ENCODE data around the gene RNF212B. TPM values are rescaled to one million over a fixed set of nuclear protein-coding genes. Genes with fewer than 3 reads are reported as not detected.
A peak's percentile ranks its signal among the peaks of the same experiment; 100 is the strongest.
"Not testable (repeated sequence)": the region's sequence is repeated elsewhere in the genome, so short reads cannot be mapped to it uniquely, and the experiment has no call there.

RNF212B gene
- total RNA-seq (not detected), polyA plus RNA-seq (ENCODE audit: insufficient read depth in 1 of 8, insufficient read length in 8 of 8, low replicate concordance in 1 of 8) (under 1 TPM in 1 of 8 donors, not detected in 7; 0.52 TPM)
- long read RNA-seq, donor 1: 0 reads
- long read RNA-seq, donor 2: 0 reads
- long read RNA-seq, donor 3: 0 reads
- long read RNA-seq, donor 4: 0 reads
- long read RNA-seq, donor 5: 0 reads
- long read RNA-seq, donor 6: 0 reads
- long read RNA-seq, donor 7: 0 reads
- long read RNA-seq, donor 8: 0 reads
- long read RNA-seq, donor 9: 0 reads
- long read RNA-seq, donor 10: 0 reads
- long read RNA-seq, donor 11: 0 reads

- Histone ChIP-seq H3K27me3 (ENCODE audit: control insufficient read depth, insufficient read depth, low read length) (peaks cover 3% of the 10 kb centered on the region), H3K4me1 (ENCODE audit: control insufficient read depth, insufficient read depth, low read length) (peaks cover 8% of the 10 kb centered on the region), H3K27ac (ENCODE audit: low read length) (no peak within 1 kb of the TSS), H3K4me3 (ENCODE audit: low read length) (peak within 1 kb of the TSS; percentile 11), H3K36me3 (ENCODE audit: control insufficient read depth, insufficient read depth, low read length) (no peaks in the 10 kb centered on the region), H3K9me3 (replicated peaks; ENCODE audit: control insufficient read depth, low read depth, low read length) (no peaks in the 10 kb centered on the region)
- peak; percentile 93 for DNase-seq
- WGBS (ENCODE audit: insufficient coverage): 16% methylated on average over 27 of the region's 39 CpGs
Measured at GRCh38 chr14:23237772-23238594, at the start of gene RNF212B. RNF212B (plus strand) TSS chr14:23237936; CDS start chr14:23240346, 2,410 bp downstream.

- Histone ChIP-seq H3K4me3 (ENCODE audit: low read length) (no peak overlapping the region), H3K27me3 (ENCODE audit: control insufficient read depth, insufficient read depth, low read length) (peaks cover 2% of the 10 kb centered on the region), H3K27ac (ENCODE audit: low read length) (no peak overlapping the region), H3K4me1 (ENCODE audit: control insufficient read depth, insufficient read depth, low read length) (no peaks in the 10 kb centered on the region), H3K9me3 (replicated peaks; ENCODE audit: control insufficient read depth, low read depth, low read length) (no peaks in the 10 kb centered on the region), H3K36me3 (ENCODE audit: control insufficient read depth, insufficient read depth, low read length) (no peaks in the 10 kb centered on the region)
- 100% methylated on average over 1 of the region's 3 CpGs for whole genome bisulfite sequencing (ENCODE audit: insufficient coverage)
- no peak for DNase-seq
Measured at GRCh38 chr14:23193432-23193831, 44.3 kb upstream of the RNF212B start.

GRCh38 chr14:23195552-23196101 lies 42.1 kb upstream of the RNF212B start:
- Histone ChIP-seq H3K27me3 (ENCODE audit: control insufficient read depth, insufficient read depth, low read length) (peaks cover 2% of the 10 kb centered on the region), H3K4me3 (ENCODE audit: low read length) (no peak overlapping the region)
- WGBS (ENCODE audit: insufficient coverage): 77% methylated on average over 6 of the region's 7 CpGs

GRCh38 chr14:23196487-23196886 lies 41.2 kb upstream of the RNF212B start:
- not testable (repeated sequence) for H3K9me3 ChIP-seq (replicated peaks; ENCODE audit: control insufficient read depth, low read depth, low read length); H3K4me3 ChIP-seq (ENCODE audit: low read length); H3K4me1 ChIP-seq (ENCODE audit: control insufficient read depth, insufficient read depth, low read length); DNase-seq; H3K27me3 ChIP-seq (ENCODE audit: control insufficient read depth, insufficient read depth, low read length); H3K27ac ChIP-seq (ENCODE audit: low read length); H3K36me3 ChIP-seq (ENCODE audit: control insufficient read depth, insufficient read depth, low read length)
- WGBS (ENCODE audit: insufficient coverage): no CpG with 5 or more reads among the region's 2 CpGs

More at GRCh38 chr14:23195552-23196101, 42.1 kb upstream of the RNF212B start:
- Histone ChIP-seq H3K27ac (ENCODE audit: low read length) (no peak overlapping the region), H3K9me3 (replicated peaks; ENCODE audit: control insufficient read depth, low read depth, low read length) (no peaks in the 10 kb centered on the region), H3K4me1 (ENCODE audit: control insufficient read depth, insufficient read depth, low read length) (no peaks in the 10 kb centered on the region), H3K36me3 (ENCODE audit: control insufficient read depth, insufficient read depth, low read length) (no peaks in the 10 kb centered on the region)
- no peak for DNase-seq

- not testable (repeated sequence) for H3K9me3 ChIP-seq (replicated peaks; ENCODE audit: control insufficient read depth, low read depth, low read length); H3K27ac ChIP-seq (ENCODE audit: low read length); H3K27me3 ChIP-seq (ENCODE audit: control insufficient read depth, insufficient read depth, low read length); H3K4me1 ChIP-seq (ENCODE audit: control insufficient read depth, insufficient read depth, low read length); H3K36me3 ChIP-seq (ENCODE audit: control insufficient read depth, insufficient read depth, low read length); H3K4me3 ChIP-seq (ENCODE audit: low read length); DNase-seq
- no CpG with 5 or more reads among the region's 1 CpG for WGBS (ENCODE audit: insufficient coverage)
Measured at GRCh38 chr14:23199141-23199540, 38.6 kb upstream of the RNF212B start.

- Histone ChIP-seq H3K4me3 (ENCODE audit: low read length) (no peak overlapping the region), H3K9me3 (replicated peaks; ENCODE audit: control insufficient read depth, low read depth, low read length) (no peaks in the 10 kb centered on the region), H3K27me3 (ENCODE audit: control insufficient read depth, insufficient read depth, low read length) (no peaks in the 10 kb centered on the region), H3K4me1 (ENCODE audit: control insufficient read depth, insufficient read depth, low read length) (no peaks in the 10 kb centered on the region), H3K36me3 (ENCODE audit: control insufficient read depth, insufficient read depth, low read length) (no peaks in the 10 kb centered on the region), H3K27ac (ENCODE audit: low read length) (no peak overlapping the region)
- 83% methylated on average over 5 of the region's 7 CpGs for WGBS (ENCODE audit: insufficient coverage)
- DNase-seq: no peak
Measured at GRCh38 chr14:23202001-23202400, 35.7 kb upstream of the RNF212B start.

GRCh38 chr14:23206422-23207145 lies 31.2 kb upstream of the RNF212B start:
- no peak for DNase-seq

GRCh38 chr14:23207146-23207540 lies 30.6 kb upstream of the RNF212B start:
- no peak for DNase-seq
- no CpG with 5 or more reads among the region's 3 CpGs for WGBS (ENCODE audit: insufficient coverage)
- Histone ChIP-seq H3K36me3 (ENCODE audit: control insufficient read depth, insufficient read depth, low read length) (no peaks in the 10 kb centered on the region), H3K27me3 (ENCODE audit: control insufficient read depth, insufficient read depth, low read length) (no peaks in the 10 kb centered on the region), H3K4me3 (ENCODE audit: low read length) (no peak overlapping the region), H3K27ac (ENCODE audit: low read length) (no peak overlapping the region), H3K4me1 (ENCODE audit: control insufficient read depth, insufficient read depth, low read length) (no peaks in the 10 kb centered on the region), H3K9me3 (replicated peaks; ENCODE audit: control insufficient read depth, low read depth, low read length) (no peaks in the 10 kb centered on the region)

More at GRCh38 chr14:23206422-23207145, 31.2 kb upstream of the RNF212B start:
- Histone ChIP-seq H3K9me3 (replicated peaks; ENCODE audit: control insufficient read depth, low read depth, low read length) (no peaks in the 10 kb centered on the region), H3K36me3 (ENCODE audit: control insufficient read depth, insufficient read depth, low read length) (no peaks in the 10 kb centered on the region), H3K4me3 (ENCODE audit: low read length) (no peak overlapping the region), H3K4me1 (ENCODE audit: control insufficient read depth, insufficient read depth, low read length) (no peaks in the 10 kb centered on the region), H3K27ac (ENCODE audit: low read length) (no peak overlapping the region), H3K27me3 (ENCODE audit: control insufficient read depth, insufficient read depth, low read length) (no peaks in the 10 kb centered on the region)
- no CpG with 5 or more reads among the region's 3 CpGs for WGBS (ENCODE audit: insufficient coverage)

GRCh38 chr14:23208324-23208723 lies 29.4 kb upstream of the RNF212B start:
- Histone ChIP-seq H3K27ac (ENCODE audit: low read length) (no peak overlapping the region), H3K9me3 (replicated peaks; ENCODE audit: control insufficient read depth, low read depth, low read length) (no peaks in the 10 kb centered on the region), H3K36me3 (ENCODE audit: control insufficient read depth, insufficient read depth, low read length) (no peaks in the 10 kb centered on the region), H3K27me3 (ENCODE audit: control insufficient read depth, insufficient read depth, low read length) (no peaks in the 10 kb centered on the region), H3K4me1 (ENCODE audit: control insufficient read depth, insufficient read depth, low read length) (no peaks in the 10 kb centered on the region), H3K4me3 (ENCODE audit: low read length) (no peak overlapping the region)
- peak; percentile 55 for DNase-seq

Measured in muscle of leg (tissue), 16 donors.